ENCODE results near the gene CRTC1.

The CRTC1 gene

GRCh38 chr19:18637673-18638630 is 45.5 kb upstream of the CRTC1 start:
- in situ Hi-C loops (cut with MboI; ENCODE audit: low pct_unique_long_range_greater_than_20kb, low sequenced_read_pairs, unreplicated experiment), result no loop called here
- DNase-seq (ENCODE audit: low spot score), result no peak
- no peak for TF ChIP-seq CTCF (IDR thresholded peaks at IDR 0.05; ENCODE audit: extremely low read depth, insufficient read depth, missing control alignments)

- no peak for DNase-seq (ENCODE audit: low spot score)
- in situ Hi-C loops (cut with MboI; ENCODE audit: low pct_unique_long_range_greater_than_20kb, low sequenced_read_pairs, unreplicated experiment), result no loop called here
- TF ChIP-seq CTCF (IDR thresholded peaks at IDR 0.05; ENCODE audit: extremely low read depth, insufficient read depth, missing control alignments), result no peak
Measured at GRCh38 chr19:18639706-18640243, 43.7 kb upstream of the CRTC1 start.

GRCh38 chr19:18644196-18645034 is 39.1 kb upstream of the CRTC1 start:
- no peak for TF ChIP-seq CTCF (IDR thresholded peaks at IDR 0.05; ENCODE audit: extremely low read depth, insufficient read depth, missing control alignments)
- in situ Hi-C loops (cut with MboI; ENCODE audit: low pct_unique_long_range_greater_than_20kb, low sequenced_read_pairs, unreplicated experiment), result no loop called here
- no peak for DNase-seq (ENCODE audit: low spot score)

- in situ Hi-C loops (cut with MboI; ENCODE audit: low pct_unique_long_range_greater_than_20kb, low sequenced_read_pairs, unreplicated experiment), result no loop called here
- no peak for DNase-seq (ENCODE audit: low spot score)
- TF ChIP-seq CTCF (IDR thresholded peaks at IDR 0.05; ENCODE audit: extremely low read depth, insufficient read depth, missing control alignments), result no peak
Measured at GRCh38 chr19:18645035-18645511, 38.4 kb upstream of the CRTC1 start.

GRCh38 chr19:18646535-18647370 is 36.7 kb upstream of the CRTC1 start:
- in situ Hi-C loops (cut with MboI; ENCODE audit: low pct_unique_long_range_greater_than_20kb, low sequenced_read_pairs, unreplicated experiment), result no loop called here
- DNase-seq (ENCODE audit: low spot score), result no peak
- no peak for TF ChIP-seq CTCF (IDR thresholded peaks at IDR 0.05; ENCODE audit: extremely low read depth, insufficient read depth, missing control alignments)
